Activated CD8-positive, alpha-beta T cell treated with anti-CD3 and anti-CD28 coated beads, Interleukin-2, amount 10 ng/mL, durations not matched to agents 7 days and 5 days (primary cell): ENCODE data around the gene CST8. TPM values are rescaled to one million over a fixed set of nuclear protein-coding genes. Genes with fewer than 3 reads are reported as not detected.

Experiments used
- ATAC-seq: fragments of 150-1000 bp; cut with Tn5 transposase; one replicate; pipeline ENCODE4 v1.10.0; 2021; ENCODE audit warnings: moderate library complexity
- CTCF ChIA-PET: fragments of 350-600 bp; sonication (Branson Sonifier 250); formaldehyde crosslinking; loops from one replicate; lab custom pipeline; 2021; ENCODE audit warnings: antibody characterized with exemption; lab: Charles Lee
- POLR2A ChIA-PET: fragments of 350-600 bp; sonication (Branson Sonifier 250); formaldehyde crosslinking; loops from one replicate; lab custom pipeline; 2021; ENCODE audit warnings: antibody characterized with exemption; lab: Charles Lee
- DNase-seq: peaks from one replicate; pipeline ENCODE4 v3.0.0-alpha.2; 2020
- H3K27ac Mint-ChIP-seq: one replicate; pipeline ENCODE4 v1.8.0; 2021; ENCODE audit warnings: mild to moderate bottlenecking, mixed read lengths
- H3K27me3 Mint-ChIP-seq: one replicate; pipeline ENCODE4 v1.8.0; 2021; ENCODE audit warnings: low read depth, mixed read lengths
- H3K36me3 Mint-ChIP-seq: one replicate; pipeline ENCODE4 v1.8.0; 2021; ENCODE audit warnings: low read depth, mixed read lengths
- H3K4me1 Mint-ChIP-seq: one replicate; pipeline ENCODE4 v1.8.0; 2021; ENCODE audit warnings: low read depth, mixed read lengths
- H3K4me3 Mint-ChIP-seq: one replicate; pipeline ENCODE4 v1.8.0; 2021; ENCODE audit warnings: mild to moderate bottlenecking, mixed read lengths
- H3K9me3 Mint-ChIP-seq: one replicate; pipeline ENCODE4 v1.8.0; 2022; ENCODE audit warnings: mixed read lengths; ENCODE audit not compliant: insufficient read depth
- total RNA-seq, 2 experiments: library from RNA; stranded (reverse); gene quantifications; one replicate each; pipeline ENCODE4 v1.2.3, GENCODE V29; 2021

CST8 gene
- not detected for total RNA-seq

GRCh38 chr20:23490817-23491216 lies at the start of gene CST8:
Gene CST8 (plus strand): TSS chr20:23491117. CDS start chr20:23491668, 551 bp downstream.
- CTCF ChIA-PET: no interaction called here
- Mint-ChIP-seq H3K4me1 (no peaks in the 10 kb centered on the region), H3K4me3 (no peak within 1 kb of the TSS), H3K27ac (no peak within 1 kb of the TSS), H3K36me3 (no peaks in the 10 kb centered on the region), H3K27me3 (no peaks in the 10 kb centered on the region), H3K9me3 (no peaks in the 10 kb centered on the region)
- DNase-seq (no peak), ATAC-seq (no peak)
- POLR2A ChIA-PET: no interaction called here

- peak; percentile 90 for ATAC-seq
- POLR2A ChIA-PET: interaction anchor here (1.3 kb wide), 1 partner anchor 92 kb away, joined by 5 read pairs; no protein-coding TSS in a partner anchor
- Mint-ChIP-seq H3K4me1 (peaks cover 2% of the 10 kb centered on the region), H3K9me3 (no peaks in the 10 kb centered on the region), H3K27me3 (peaks cover 6% of the 10 kb centered on the region), H3K36me3 (no peaks in the 10 kb centered on the region), H3K4me3 (no peak overlapping the region), H3K27ac (no peak overlapping the region)
- DNase-seq: peak; percentile 84
- CTCF ChIA-PET: interaction anchor here (0.7 to 5.5 kb wide), 21 partner anchors 8 to 172 kb away, joined by 3 to 56 read pairs (median 5); partner anchors contain the start of genes NAPB and NXT1
Observed at GRCh38 chr20:23441850-23442313, 49.0 kb upstream of the CST8 start.

- no peak overlapping the region for H3K4me3 Mint-ChIP-seq
- POLR2A ChIA-PET: interaction anchor here (1.3 kb wide), 1 partner anchor 93 kb away, joined by 5 read pairs; no protein-coding TSS in a partner anchor
- ATAC-seq: no peak
- DNase-seq: no peak
- peaks cover 6% of the 10 kb centered on the region for H3K27me3 Mint-ChIP-seq
- no peak overlapping the region for H3K27ac Mint-ChIP-seq
- no peaks in the 10 kb centered on the region for H3K36me3 Mint-ChIP-seq
- CTCF ChIA-PET: interaction anchor here (0.7 to 5.5 kb wide), 19 partner anchors 8 to 171 kb away, joined by 3 to 56 read pairs (median 5); partner anchors contain the start of genes NAPB and NXT1
- no peaks in the 10 kb centered on the region for H3K9me3 Mint-ChIP-seq
- peaks cover 2% of the 10 kb centered on the region for H3K4me1 Mint-ChIP-seq
Observed at GRCh38 chr20:23442436-23442835, 48.5 kb upstream of the CST8 start.

GRCh38 chr20:23444859-23445258 lies 46.1 kb upstream of the CST8 start:
- H3K4me3 Mint-ChIP-seq: no peak overlapping the region
- CTCF ChIA-PET: interaction anchor here (1.1 to 1.8 kb wide), 4 partner anchors 14 to 162 kb away, joined by 4 to 5 read pairs (median 4); no protein-coding TSS in a partner anchor

GRCh38 chr20:23445596-23446217 lies 45.2 kb upstream of the CST8 start:
- H3K4me3 Mint-ChIP-seq: no peak overlapping the region
- no peaks in the 10 kb centered on the region for H3K9me3 Mint-ChIP-seq
- peaks cover 17% of the 10 kb centered on the region for H3K4me1 Mint-ChIP-seq
- POLR2A ChIA-PET: no interaction called here
- CTCF ChIA-PET: interaction anchor here (0.7 to 2.6 kb wide), 7 partner anchors 9 to 161 kb away, joined by 3 to 19 read pairs (median 4); partner anchors contain the start of gene NXT1
- H3K27ac Mint-ChIP-seq: no peak overlapping the region
- DNase-seq (no peak), ATAC-seq (no peak)
- H3K36me3 Mint-ChIP-seq: no peaks in the 10 kb centered on the region
- peaks cover 2% of the 10 kb centered on the region for H3K27me3 Mint-ChIP-seq

More at GRCh38 chr20:23444859-23445258, 46.1 kb upstream of the CST8 start:
- peaks cover 6% of the 10 kb centered on the region for H3K27me3 Mint-ChIP-seq
- peaks cover 14% of the 10 kb centered on the region for H3K4me1 Mint-ChIP-seq
- ATAC-seq (no peak), DNase-seq (no peak)
- no peak overlapping the region for H3K27ac Mint-ChIP-seq
- POLR2A ChIA-PET: no interaction called here
- H3K36me3 Mint-ChIP-seq: no peaks in the 10 kb centered on the region
- H3K9me3 Mint-ChIP-seq: no peaks in the 10 kb centered on the region

GRCh38 chr20:23446505-23446904 lies 44.4 kb upstream of the CST8 start:
- no peak for ATAC-seq
- CTCF ChIA-PET: interaction anchor here (0.8 to 2.6 kb wide), 12 partner anchors 9 to 115 kb away, joined by 3 to 19 read pairs (median 4); partner anchors contain the start of gene NXT1
- POLR2A ChIA-PET: no interaction called here
- peak; percentile 44 for DNase-seq
- H3K27ac Mint-ChIP-seq: no peak overlapping the region
- peaks cover 17% of the 10 kb centered on the region for H3K4me1 Mint-ChIP-seq
- no peaks in the 10 kb centered on the region for H3K36me3 Mint-ChIP-seq
- H3K27me3 Mint-ChIP-seq: peaks cover 2% of the 10 kb centered on the region
- H3K4me3 Mint-ChIP-seq: no peak overlapping the region
- no peaks in the 10 kb centered on the region for H3K9me3 Mint-ChIP-seq

GRCh38 chr20:23448167-23448566 lies 42.8 kb upstream of the CST8 start:
- DNase-seq (no peak), ATAC-seq (no peak)
- ChIA-PET CTCF (interaction anchor here (1.3 to 2.6 kb wide), 2 partner anchors 98 to 159 kb away, joined by 4 to 19 read pairs; partner anchors contain the start of gene NXT1), POLR2A (no interaction called here)
- Mint-ChIP-seq H3K4me3 (no peak overlapping the region), H3K27ac (no peak overlapping the region), H3K36me3 (no peaks in the 10 kb centered on the region), H3K9me3 (no peaks in the 10 kb centered on the region), H3K27me3 (peaks cover 2% of the 10 kb centered on the region), H3K4me1 (peaks cover 17% of the 10 kb centered on the region)

- Mint-ChIP-seq H3K4me3 (no peak overlapping the region), H3K9me3 (no peaks in the 10 kb centered on the region), H3K36me3 (no peaks in the 10 kb centered on the region), H3K27me3 (peaks cover 2% of the 10 kb centered on the region), H3K4me1 (peaks cover 17% of the 10 kb centered on the region), H3K27ac (peak overlapping the region; percentile 55)
- ChIA-PET CTCF (interaction anchor here (1.0 to 1.2 kb wide), 2 partner anchors 92 to 100 kb away, joined by 3 to 4 read pairs; no protein-coding TSS in a partner anchor), POLR2A (no interaction called here)
- peak; percentile 65 for DNase-seq
- ATAC-seq: peak; percentile 87
Observed at GRCh38 chr20:23449421-23449820, 41.5 kb upstream of the CST8 start.

- H3K27ac Mint-ChIP-seq: no peak overlapping the region
- ATAC-seq (no peak), DNase-seq (no peak)
- H3K36me3 Mint-ChIP-seq: peaks cover 2% of the 10 kb centered on the region
- H3K9me3 Mint-ChIP-seq: no peaks in the 10 kb centered on the region
- no peak overlapping the region for H3K4me3 Mint-ChIP-seq
- H3K4me1 Mint-ChIP-seq: peaks cover 25% of the 10 kb centered on the region
- H3K27me3 Mint-ChIP-seq: no peaks in the 10 kb centered on the region
- CTCF ChIA-PET: interaction anchor here (2.0 kb wide), 1 partner anchor 9 kb away, joined by 5 read pairs; no protein-coding TSS in a partner anchor
- POLR2A ChIA-PET: no interaction called here
Observed at GRCh38 chr20:23450877-23451276, 40.0 kb upstream of the CST8 start.

GRCh38 chr20:23451956-23452487 lies 38.9 kb upstream of the CST8 start:
- Mint-ChIP-seq H3K9me3 (no peaks in the 10 kb centered on the region), H3K36me3 (peaks cover 4% of the 10 kb centered on the region), H3K4me1 (peaks cover 34% of the 10 kb centered on the region), H3K4me3 (no peak overlapping the region), H3K27me3 (no peaks in the 10 kb centered on the region), H3K27ac (no peak overlapping the region)
- ChIA-PET CTCF (interaction anchor here (1.2 kb wide), 1 partner anchor 102 kb away, joined by 3 read pairs; no protein-coding TSS in a partner anchor), POLR2A (interaction anchor here (0.7 kb wide), 1 partner anchor 321 kb away, joined by 3 read pairs; no protein-coding TSS in a partner anchor)
- DNase-seq (no peak), ATAC-seq (no peak)

GRCh38 chr20:23452776-23453175 lies 38.1 kb upstream of the CST8 start, which contains the start of gene CST11:
Gene CST11 (minus strand): TSS chr20:23452876. CDS start chr20:23452811, 65 bp downstream.
- DNase-seq (no peak), ATAC-seq (no peak)
- Mint-ChIP-seq H3K4me3 (no peak within 1 kb of the TSS), H3K9me3 (no peaks in the 10 kb centered on the region), H3K27ac (no peak within 1 kb of the TSS), H3K4me1 (peaks cover 38% of the 10 kb centered on the region), H3K27me3 (no peaks in the 10 kb centered on the region), H3K36me3 (peaks cover 4% of the 10 kb centered on the region)
- ChIA-PET CTCF (interaction anchor here (1.2 kb wide), 1 partner anchor 103 kb away, joined by 3 read pairs; no protein-coding TSS in a partner anchor), POLR2A (interaction anchor here (0.6 to 0.7 kb wide), 2 partner anchors 33 to 322 kb away, joined by 3 to 5 read pairs; no protein-coding TSS in a partner anchor)
